Dendritic cell treated with granulocyte-macrophage colony-stimulating factor and Interleukin-4, amounts not matched to agents 40 ng/mL and 50 ng/mL, for 4 days (primary cell): ENCODE measurements around the gene RANBP17.

Experiments used
- H3K27ac Mint-ChIP-seq: one replicate; pipeline ENCODE4 v1.8.0; 2022; ENCODE audit warnings: mild to moderate bottlenecking, mixed read lengths
- H3K27me3 Mint-ChIP-seq: one replicate; pipeline ENCODE4 v1.8.0; 2022; ENCODE audit warnings: mild to moderate bottlenecking, mixed read lengths
- H3K36me3 Mint-ChIP-seq: one replicate; pipeline ENCODE4 v1.8.0; 2022; ENCODE audit warnings: low read depth, mixed read lengths
- H3K4me1 Mint-ChIP-seq: one replicate; pipeline ENCODE4 v1.8.0; 2022; ENCODE audit warnings: low read depth, mixed read lengths
- H3K4me3 Mint-ChIP-seq: one replicate; pipeline ENCODE4 v1.8.0; 2022; ENCODE audit warnings: mild to moderate bottlenecking, moderate library complexity, mixed read lengths
- H3K9me3 Mint-ChIP-seq: one replicate; pipeline ENCODE4 v1.8.0; 2022; ENCODE audit warnings: mixed read lengths
- intact Hi-C: fragments of 100-400 bp; cut with micrococcal nuclease; formaldehyde crosslinking; loops from one replicate; pipeline ENCODE4 v1.15.0; 2022

The RANBP17 gene

GRCh38 chr5:171321447-171321846, 459.6 kb downstream of the RANBP17 start:
- H3K27ac Mint-ChIP-seq: no peak overlapping the region
- intact Hi-C loops: no loop called here
- H3K9me3 Mint-ChIP-seq: no peaks in the 10 kb centered on the region
- H3K4me1 Mint-ChIP-seq: peaks cover 38% of the 10 kb centered on the region
- no peak overlapping the region for H3K4me3 Mint-ChIP-seq
- no peaks in the 10 kb centered on the region for H3K36me3 Mint-ChIP-seq
- H3K27me3 Mint-ChIP-seq: peaks cover 73% of the 10 kb centered on the region

- H3K9me3 Mint-ChIP-seq: no peaks in the 10 kb centered on the region
- intact Hi-C loops: no loop called here
- no peak overlapping the region for H3K4me3 Mint-ChIP-seq
- no peaks in the 10 kb centered on the region for H3K36me3 Mint-ChIP-seq
- peaks cover 38% of the 10 kb centered on the region for H3K4me1 Mint-ChIP-seq
- peaks cover 66% of the 10 kb centered on the region for H3K27me3 Mint-ChIP-seq
- H3K27ac Mint-ChIP-seq: no peak overlapping the region
These were observed 460.7 kb downstream of the RANBP17 start for GRCh38 chr5:171322527-171322926.

DNA sequence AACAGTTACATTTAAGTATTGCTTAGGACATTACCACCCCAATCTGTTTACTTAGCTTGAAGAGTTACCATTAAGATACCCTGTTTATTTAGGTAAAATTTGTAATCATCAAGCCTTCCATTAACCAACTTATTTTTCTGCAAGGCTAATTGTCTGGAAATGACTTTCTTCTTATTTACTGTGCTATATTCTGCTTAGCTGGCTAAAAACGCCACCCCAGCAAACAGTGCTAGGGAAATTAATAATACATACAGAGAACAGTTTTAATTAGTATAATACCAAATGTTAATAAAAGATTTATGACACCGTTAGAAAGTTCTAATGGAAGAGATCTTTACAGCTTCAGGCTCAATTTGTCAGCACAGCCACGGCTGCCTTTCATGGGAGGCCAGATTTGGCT, 461.2 kb downstream of the RANBP17 start:
- peaks cover 66% of the 10 kb centered on the region for H3K27me3 Mint-ChIP-seq
- H3K27ac Mint-ChIP-seq: peak overlapping the region; percentile 2
- no peaks in the 10 kb centered on the region for H3K36me3 Mint-ChIP-seq
- no peak overlapping the region for H3K4me3 Mint-ChIP-seq
- H3K9me3 Mint-ChIP-seq: no peaks in the 10 kb centered on the region
- intact Hi-C loops: no loop called here
- H3K4me1 Mint-ChIP-seq: peaks cover 36% of the 10 kb centered on the region

DNA sequence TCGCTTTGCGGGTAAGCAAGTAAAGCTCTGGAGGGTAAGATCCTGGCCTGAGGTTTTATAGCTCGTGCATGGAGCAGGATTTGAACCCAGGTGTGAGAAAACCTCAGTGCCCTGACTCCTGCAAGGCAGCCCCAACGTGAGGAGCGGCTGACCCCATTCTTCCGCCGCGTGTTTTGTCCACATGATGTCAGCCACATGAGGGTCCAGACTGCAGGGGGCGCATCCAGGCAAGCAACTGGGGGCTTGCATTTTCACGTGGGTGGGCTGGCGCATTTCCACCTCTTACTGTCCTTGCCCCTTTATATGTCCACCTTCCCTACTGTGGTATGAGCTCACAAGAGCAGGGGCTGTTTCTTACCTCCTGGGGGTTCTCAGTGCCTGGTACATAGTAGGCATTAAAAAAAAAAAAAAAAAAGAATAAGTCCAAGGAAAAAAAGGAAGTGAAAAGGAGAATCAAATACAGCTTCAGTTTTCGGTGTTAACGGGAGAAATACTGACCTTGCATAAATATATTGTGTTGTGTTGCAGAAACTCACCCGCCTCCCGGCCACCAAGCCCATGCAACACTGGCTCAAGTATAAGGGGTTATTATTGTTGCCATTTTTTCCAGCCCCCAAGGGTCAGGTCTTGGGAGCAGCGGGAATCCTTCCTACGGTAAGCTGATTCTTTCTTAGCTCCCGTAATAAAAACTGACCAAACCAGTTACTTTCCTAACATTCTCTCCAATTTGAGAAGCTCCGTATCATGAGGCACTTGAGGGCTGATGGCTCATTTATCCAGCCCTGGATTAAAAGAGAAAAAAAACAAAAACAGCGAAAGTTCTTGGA, 462.2 kb downstream of the RANBP17 start:
- Mint-ChIP-seq H3K4me3 (peak overlapping the region; percentile 51), H3K9me3 (no peaks in the 10 kb centered on the region), H3K36me3 (no peaks in the 10 kb centered on the region), H3K27ac (peak overlapping the region; percentile 67), H3K27me3 (peaks cover 64% of the 10 kb centered on the region), H3K4me1 (peaks cover 32% of the 10 kb centered on the region)
- intact Hi-C loops: no loop called here

DNA sequence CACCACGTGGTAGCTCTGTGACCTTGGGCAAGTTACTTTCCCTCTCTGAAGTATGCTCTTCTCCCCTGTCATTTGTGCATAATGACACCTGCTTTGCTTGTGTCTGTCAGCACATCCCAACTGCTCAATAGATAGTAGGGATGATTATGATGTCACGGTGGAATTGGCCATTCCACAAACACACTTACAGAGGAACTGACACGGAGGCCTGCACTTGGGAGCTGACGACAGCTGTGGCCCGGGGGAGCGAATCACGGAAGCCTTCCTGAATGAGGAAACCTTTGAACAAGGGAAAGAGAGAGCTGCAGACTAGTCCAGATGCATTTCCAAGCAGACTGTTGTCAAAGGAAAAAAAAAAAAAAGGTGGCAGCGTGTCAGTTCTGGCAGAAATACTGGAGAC, 468.2 kb downstream of the RANBP17 start:
- peaks cover 9% of the 10 kb centered on the region for H3K4me1 Mint-ChIP-seq
- H3K36me3 Mint-ChIP-seq: no peaks in the 10 kb centered on the region
- no peak overlapping the region for H3K4me3 Mint-ChIP-seq
- no peaks in the 10 kb centered on the region for H3K9me3 Mint-ChIP-seq
- H3K27ac Mint-ChIP-seq: no peak overlapping the region
- intact Hi-C loops: no loop called here
- H3K27me3 Mint-ChIP-seq: peaks cover 62% of the 10 kb centered on the region

DNA sequence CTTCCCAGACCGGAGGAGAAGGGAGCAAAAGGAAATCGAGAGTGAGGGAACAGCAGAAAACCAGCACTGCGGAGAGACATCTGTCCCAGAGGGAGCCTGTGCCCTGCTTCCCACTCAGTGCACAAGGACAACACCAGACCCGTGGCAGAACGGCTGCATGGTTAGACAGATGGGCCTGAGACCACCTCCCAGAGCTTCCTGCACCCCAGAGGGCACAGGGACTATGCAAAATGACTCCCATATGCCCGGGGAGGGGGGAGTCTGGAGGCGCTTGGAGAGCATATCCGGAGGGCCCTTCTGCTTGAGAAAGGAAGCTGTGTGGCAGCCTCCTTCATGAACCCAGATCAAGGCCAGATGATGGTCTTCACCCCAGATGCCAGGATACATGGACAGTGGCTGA, 473.8 kb downstream of the RANBP17 start:
- H3K9me3 Mint-ChIP-seq: no peaks in the 10 kb centered on the region
- peaks cover 6% of the 10 kb centered on the region for H3K4me1 Mint-ChIP-seq
- no peaks in the 10 kb centered on the region for H3K36me3 Mint-ChIP-seq
- H3K27me3 Mint-ChIP-seq: peaks cover 68% of the 10 kb centered on the region
- intact Hi-C loops: no loop called here
- no peak overlapping the region for H3K4me3 Mint-ChIP-seq
- no peak overlapping the region for H3K27ac Mint-ChIP-seq

DNA sequence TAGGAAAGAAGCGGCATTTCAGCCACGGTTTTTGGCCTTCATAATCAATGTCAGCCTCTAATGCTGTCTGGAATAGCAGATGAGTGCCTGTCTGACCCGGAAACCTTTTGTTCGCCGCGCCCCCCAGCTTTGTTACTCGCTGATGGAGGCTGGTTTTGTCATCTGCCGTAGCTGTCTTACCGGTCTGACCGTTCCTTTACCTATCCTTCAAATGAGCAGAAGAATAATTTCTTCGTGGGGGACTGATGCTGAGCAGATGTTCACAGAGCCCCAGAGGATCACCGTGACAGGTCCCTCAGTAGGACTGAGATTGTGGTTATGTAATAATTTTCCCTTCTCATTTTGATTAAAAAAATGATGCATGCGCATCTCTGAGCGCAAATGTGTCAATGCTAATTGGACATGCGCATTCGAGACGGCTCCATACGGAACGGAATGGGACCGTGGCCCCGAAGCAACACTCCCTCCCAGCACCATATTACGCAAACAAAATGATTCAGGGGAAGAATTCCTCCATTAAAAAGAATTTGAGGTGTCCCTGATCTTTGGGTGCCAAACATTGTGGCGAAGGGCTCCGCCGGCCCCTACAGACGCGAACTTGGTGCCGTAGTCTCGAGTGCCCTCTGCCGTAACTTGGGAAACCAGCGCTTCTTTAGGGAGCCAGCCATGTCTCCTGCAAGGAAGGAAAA, 474.8 kb downstream of the RANBP17 start:
- H3K4me1 Mint-ChIP-seq: peaks cover 6% of the 10 kb centered on the region
- H3K27ac Mint-ChIP-seq: no peak overlapping the region
- H3K9me3 Mint-ChIP-seq: no peaks in the 10 kb centered on the region
- intact Hi-C loops: loop anchor here (1.0 kb wide), 2 partner anchors 63 to 129 kb away; no protein-coding TSS in a partner anchor
- peak overlapping the region; percentile 62 for H3K4me3 Mint-ChIP-seq
- H3K36me3 Mint-ChIP-seq: no peaks in the 10 kb centered on the region
- H3K27me3 Mint-ChIP-seq: peaks cover 61% of the 10 kb centered on the region

DNA sequence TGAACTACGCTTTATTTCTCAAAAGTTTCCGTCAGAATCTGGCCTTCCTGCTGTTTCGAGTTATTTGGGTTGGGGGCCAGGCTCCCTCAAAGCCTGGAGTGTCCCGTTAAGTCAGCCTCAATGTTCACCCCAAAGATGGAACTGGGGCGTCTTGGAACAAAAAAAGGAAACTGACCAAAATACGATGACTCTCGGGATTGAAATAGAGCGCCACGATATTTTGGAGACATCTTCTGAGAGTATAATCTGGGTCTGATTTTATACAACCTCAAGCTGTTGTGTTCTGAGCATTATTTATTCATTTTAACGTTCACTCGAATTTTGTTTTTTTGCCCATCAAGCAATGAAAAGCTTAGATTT, 475.4 kb downstream of the RANBP17 start:
- Mint-ChIP-seq H3K36me3 (no peaks in the 10 kb centered on the region), H3K4me1 (peaks cover 6% of the 10 kb centered on the region), H3K4me3 (peak overlapping the region; percentile 62), H3K9me3 (no peaks in the 10 kb centered on the region), H3K27me3 (peaks cover 58% of the 10 kb centered on the region), H3K27ac (no peak overlapping the region)
- intact Hi-C loops: loop anchor here (1.0 kb wide), 2 partner anchors 64 to 130 kb away; no protein-coding TSS in a partner anchor

DNA sequence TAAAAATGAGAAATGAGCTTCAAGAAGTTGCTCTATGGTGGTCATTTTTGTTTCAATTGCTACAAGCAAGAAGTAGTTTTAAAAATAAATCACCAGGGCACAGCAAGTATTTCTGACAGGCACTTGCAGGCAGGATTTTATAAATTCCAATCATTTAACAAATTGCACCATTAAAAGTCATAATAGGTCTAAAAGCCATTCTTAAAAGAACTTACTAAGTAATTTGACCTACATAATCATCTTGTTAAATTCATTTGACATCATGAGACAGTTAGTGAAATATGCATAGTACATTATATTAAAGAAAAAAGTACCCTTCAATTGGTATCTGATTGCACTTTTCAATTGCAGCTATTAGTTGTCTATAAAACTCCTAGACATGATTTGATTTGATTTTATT, 478.2 kb downstream of the RANBP17 start:
- Mint-ChIP-seq H3K4me1 (peaks cover 6% of the 10 kb centered on the region), H3K27ac (no peak overlapping the region)

DNA sequence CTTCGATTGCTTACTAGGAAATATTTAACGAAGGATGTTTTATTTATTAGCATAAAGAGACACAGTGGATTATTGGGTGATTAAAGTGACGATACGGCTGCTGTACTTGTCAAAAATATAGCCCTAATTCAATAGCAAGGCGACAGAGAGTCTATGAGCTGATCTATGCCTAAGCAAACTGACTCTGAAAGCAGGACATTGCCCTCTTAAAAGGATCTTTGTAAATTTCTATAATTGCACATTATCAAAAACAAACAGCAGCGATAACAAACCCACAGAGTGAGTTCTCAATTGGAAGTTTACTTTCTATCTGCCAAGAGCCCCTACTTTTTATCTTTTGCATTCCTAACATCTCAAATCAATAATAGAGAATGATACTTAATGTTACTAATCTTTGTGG, 478.7 kb downstream of the RANBP17 start:
- Mint-ChIP-seq H3K9me3 (no peaks in the 10 kb centered on the region), H3K27ac (no peak overlapping the region), H3K36me3 (no peaks in the 10 kb centered on the region), H3K27me3 (peaks cover 43% of the 10 kb centered on the region), H3K4me3 (no peak overlapping the region), H3K4me1 (peaks cover 6% of the 10 kb centered on the region)
- intact Hi-C loops: loop anchor here (5.0 to 10.0 kb wide), 3 partner anchors 356 to 703 kb away; no protein-coding TSS in a partner anchor

More for the DNA sequence above, 478.2 kb downstream of the RANBP17 start:
- intact Hi-C loops: loop anchor here (5.0 to 10.0 kb wide), 3 partner anchors 355 to 703 kb away; no protein-coding TSS in a partner anchor
- Mint-ChIP-seq H3K9me3 (no peaks in the 10 kb centered on the region), H3K36me3 (no peaks in the 10 kb centered on the region), H3K27me3 (peaks cover 46% of the 10 kb centered on the region), H3K4me3 (no peak overlapping the region)

- intact Hi-C loops: loop anchor here (1.0 to 10.0 kb wide), 5 partner anchors 69 to 705 kb away; no protein-coding TSS in a partner anchor
- Mint-ChIP-seq H3K4me1 (no peaks in the 10 kb centered on the region), H3K36me3 (no peaks in the 10 kb centered on the region), H3K4me3 (no peak overlapping the region), H3K27ac (no peak overlapping the region), H3K27me3 (peaks cover 24% of the 10 kb centered on the region), H3K9me3 (no peaks in the 10 kb centered on the region)
These were observed 480.7 kb downstream of the RANBP17 start for GRCh38 chr5:171342362-171343111.

DNA sequence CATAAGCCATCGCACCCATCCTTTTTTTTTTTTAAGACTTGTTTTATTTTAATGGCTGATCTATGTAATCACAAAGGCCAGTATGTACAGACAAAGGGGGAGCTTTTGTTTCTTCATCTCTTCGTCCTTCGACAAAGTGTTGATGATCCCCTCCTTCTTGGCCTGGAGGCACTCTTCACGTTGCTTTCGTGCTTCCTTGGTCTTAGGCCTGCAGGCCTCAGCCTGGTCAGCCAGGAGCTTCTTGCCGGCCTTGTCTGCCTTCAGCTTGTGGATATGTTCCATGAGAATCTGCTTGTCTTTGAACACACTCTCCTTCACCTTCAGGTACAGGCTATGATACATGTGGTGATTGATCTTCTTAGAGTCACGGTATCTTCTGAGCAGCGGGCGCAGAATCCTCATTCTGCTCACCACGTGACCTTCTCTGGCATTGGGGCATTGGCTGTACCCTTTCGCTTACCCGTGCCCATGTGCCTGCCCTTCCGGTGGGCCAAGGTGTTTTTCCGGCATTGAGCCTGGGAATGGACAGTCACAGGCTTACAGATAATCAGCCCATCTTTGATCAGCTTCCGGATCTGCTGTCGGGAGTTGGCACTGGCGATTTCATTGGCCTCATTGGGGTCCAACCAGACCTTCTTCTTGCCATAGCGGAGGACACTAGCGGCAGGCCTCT, 483.3 kb downstream of the RANBP17 start:
- Mint-ChIP-seq H3K27me3 (peaks cover 14% of the 10 kb centered on the region), H3K27ac (no peak overlapping the region), H3K4me1 (no peaks in the 10 kb centered on the region), H3K9me3 (no peaks in the 10 kb centered on the region), H3K4me3 (no peak overlapping the region), H3K36me3 (no peaks in the 10 kb centered on the region)
- intact Hi-C loops: loop anchor here (5.0 to 10.0 kb wide), 3 partner anchors 360 to 708 kb away; no protein-coding TSS in a partner anchor
